Measurements from ENCODE around the gene C10orf62. TPM values are rescaled to one million over a fixed set of nuclear protein-coding genes. Genes with fewer than 3 reads are reported as not detected.
A peak's percentile ranks its signal among the peaks of the same experiment; 100 is the strongest.

The C10orf62 gene
- total and polyA plus RNA-seq, 2 of the 13 experiments (the other 11 are each of a cell fraction or from before 2014, with no cell fraction given): 0.61 to 1.6 TPM

DNA sequence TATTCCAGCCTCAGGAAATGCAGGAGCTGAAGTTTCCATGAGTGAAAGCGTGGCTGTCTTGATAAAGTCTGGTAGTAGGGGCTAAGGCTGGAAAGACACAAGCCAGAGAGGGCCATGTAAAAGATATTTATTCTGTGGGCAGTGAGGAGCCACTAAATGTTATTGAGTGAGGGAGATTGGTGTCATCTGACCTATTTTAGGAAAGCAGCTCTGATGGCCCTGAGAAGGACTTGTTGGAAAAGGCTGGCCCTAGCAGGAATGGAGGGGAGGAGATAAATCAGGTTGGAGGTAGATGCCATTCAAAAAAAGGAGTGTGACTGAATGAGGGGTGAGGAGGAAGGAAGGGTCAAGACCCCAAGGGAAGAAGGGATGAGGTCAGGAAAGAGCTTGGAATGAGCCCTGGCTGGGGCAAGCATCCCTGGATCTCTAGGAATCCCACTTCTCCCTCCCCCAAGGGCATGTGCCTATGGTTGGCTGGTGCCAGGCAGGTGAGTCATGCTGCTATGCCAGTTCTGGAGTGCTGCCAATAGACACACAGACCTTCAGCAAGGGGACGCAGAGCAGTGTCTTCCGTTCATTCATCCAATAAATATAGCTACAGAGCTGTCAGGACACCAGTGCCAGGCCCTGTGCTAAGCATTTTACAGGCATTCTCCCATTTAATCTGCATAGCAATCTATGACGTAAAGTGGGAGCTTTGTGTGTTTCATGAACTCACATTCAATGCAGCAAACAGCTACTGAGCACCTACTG, 15.0 kb upstream of the C10orf62 start:
- no TSS peak for BruUV-seq (replicated peaks)
- Histone ChIP-seq H3K4me2 (ENCODE audit: low read depth, low read length) (no peak overlapping the region), H3K9ac (ENCODE audit: insufficient read depth, low read depth, low read length) (no peak overlapping the region), H3K27me3 (ENCODE audit: control insufficient read depth in 1 of 2, insufficient read depth in 2 of 2, low read length in 2 of 2) (no peaks in the 10 kb centered on the region), H3K36me3 (replicated peaks in 1 of 2; ENCODE audit: control insufficient read depth in 1 of 2, insufficient read depth in 2 of 2, low read length in 2 of 2) (peaks cover 2% of the 10 kb centered on the region in 2 experiments; a peak in 3 of 5 replicates), H3K9me3 (ENCODE audit: low read length) (no peaks in the 10 kb centered on the region), H3K4me3 (replicated peaks in 1 of 3; ENCODE audit: insufficient read depth in 1 of 3, low read depth in 2 of 3, low read length in 3 of 3) (no peak overlapping the region), H3K27ac (ENCODE audit: extremely low read length, insufficient read depth, low read length) (no peak overlapping the region), H3K79me2 (ENCODE audit: insufficient read depth, low read length) (no peaks in the 10 kb centered on the region), H2AFZ (ENCODE audit: low read length) (no peak overlapping the region), H4K20me1 (ENCODE audit: insufficient read depth, low read length) (no peaks in the 10 kb centered on the region), H3K4me1 (ENCODE audit: insufficient read depth, low read length) (peaks cover 17% of the 10 kb centered on the region)
- DNase-seq (ENCODE audit: low spot score) (peak; percentile 74), ATAC-seq (no peak; the same call in 2 of the 3 replicates), FAIRE-seq (no peak)
- WGBS (ENCODE audit: low lambda C conversion rate): 93% methylated on average over 1 of the region's 4 CpGs
- in situ Hi-C loops (cut with HindIII; ENCODE audit: extremely low pct_ligation_motif_present, low pct_unique_long_range_greater_than_20kb): loop anchor here (5.0 kb wide), 1 partner anchor 38 kb away; no protein-coding TSS in a partner anchor
- intact Hi-C loops (cut with micrococcal nuclease; ENCODE audit: unreplicated experiment): loop anchor here (1.0 kb wide), 1 partner anchor 40 kb away; no protein-coding TSS in a partner anchor
- ChIA-PET POLR2A (interaction anchor here (1.6 to 2.3 kb wide), 2 partner anchors 10 to 22 kb away, joined by 3 to 14 read pairs; partner anchors contain the start of gene HOGA1), CTCF (ENCODE audit: low intra/inter-chr PET ratio, low total read pairs) (no interaction called here)
- TF ChIP-seq ZNF670 (CRISPR knock-in tag; IDR thresholded peaks at IDR 0.05; ENCODE audit: borderline replicate concordance) (no peak), FOSL2 (CRISPR knock-in tag; IDR thresholded peaks at IDR 0.05) (peak; percentile 87), ZKSCAN1 (IDR thresholded peaks at IDR 0.05; ENCODE audit: low read length) (peak; percentile 34; the same call in 1 of the 2 replicates), ZSCAN22 (CRISPR knock-in tag; IDR thresholded peaks at IDR 0.05) (no peak), FOXO1 (CRISPR knock-in tag; IDR thresholded peaks at IDR 0.05) (no peak), YEATS4 (CRISPR knock-in tag; IDR thresholded peaks at IDR 0.05; ENCODE audit: borderline replicate concordance) (no peak), ZNF713 (CRISPR knock-in tag; IDR thresholded peaks at IDR 0.05) (no peak), NFE2L2 (IDR thresholded peaks at IDR 0.05; ENCODE audit: low read length) (no peak), ZNF7 (CRISPR knock-in tag; IDR thresholded peaks at IDR 0.05) (no peak), ZEB1 (IDR thresholded peaks at IDR 0.05; ENCODE audit: insufficient replicate concordance, low read depth) (no peak), ASH2L (IDR thresholded peaks at IDR 0.05; ENCODE audit: insufficient read length, low read depth, low read length) (no peak), ZFP41 (CRISPR knock-in tag; IDR thresholded peaks at IDR 0.05; ENCODE audit: borderline replicate concordance) (no peak), ZNF160 (CRISPR knock-in tag; IDR thresholded peaks at IDR 0.05) (no peak), SMAD1 (CRISPR knock-in tag; IDR thresholded peaks at IDR 0.05; ENCODE audit: borderline replicate concordance, low read depth) (no peak), BORCS8-MEF2B (CRISPR knock-in tag; IDR thresholded peaks at IDR 0.05) (no peak), ZNF616 (CRISPR knock-in tag; IDR thresholded peaks at IDR 0.05; ENCODE audit: low read depth) (no peak)
- TF ChIP-seq, protein P1, sequence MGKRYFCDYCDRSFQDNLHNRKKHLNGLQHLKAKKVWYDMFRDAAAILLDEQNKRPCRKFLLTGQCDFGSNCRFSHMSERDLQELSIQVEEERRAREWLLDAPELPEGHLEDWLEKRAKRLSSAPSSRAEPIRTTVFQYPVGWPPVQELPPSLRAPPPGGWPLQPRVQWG (CRISPR knock-in tag; IDR thresholded peaks at IDR 0.05; ENCODE audit: borderline replicate concordance, low read depth): no peak
- TF ChIP-seq, protein P2, sequence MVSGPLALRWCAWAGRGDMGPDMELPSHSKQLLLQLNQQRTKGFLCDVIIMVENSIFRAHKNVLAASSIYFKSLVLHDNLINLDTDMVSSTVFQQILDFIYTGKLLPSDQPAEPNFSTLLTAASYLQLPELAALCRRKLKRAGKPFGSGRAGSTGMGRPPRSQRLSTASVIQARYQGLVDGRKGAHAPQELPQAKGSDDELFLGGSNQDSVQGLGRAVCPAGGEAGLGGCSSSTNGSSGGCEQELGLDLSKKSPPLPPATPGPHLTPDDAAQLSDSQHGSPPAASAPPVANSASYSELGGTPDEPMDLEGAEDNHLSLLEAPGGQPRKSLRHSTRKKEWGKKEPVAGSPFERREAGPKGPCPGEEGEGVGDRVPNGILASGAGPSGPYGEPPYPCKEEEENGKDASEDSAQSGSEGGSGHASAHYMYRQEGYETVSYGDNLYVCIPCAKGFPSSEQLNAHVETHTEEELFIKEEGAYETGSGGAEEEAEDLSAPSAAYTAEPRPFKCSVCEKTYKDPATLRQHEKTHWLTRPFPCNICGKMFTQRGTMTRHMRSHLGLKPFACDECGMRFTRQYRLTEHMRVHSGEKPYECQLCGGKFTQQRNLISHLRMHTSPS (CRISPR knock-in tag; IDR thresholded peaks at IDR 0.05; ENCODE audit: low read depth): peak; percentile 96
- TF ChIP-seq, protein P3, sequence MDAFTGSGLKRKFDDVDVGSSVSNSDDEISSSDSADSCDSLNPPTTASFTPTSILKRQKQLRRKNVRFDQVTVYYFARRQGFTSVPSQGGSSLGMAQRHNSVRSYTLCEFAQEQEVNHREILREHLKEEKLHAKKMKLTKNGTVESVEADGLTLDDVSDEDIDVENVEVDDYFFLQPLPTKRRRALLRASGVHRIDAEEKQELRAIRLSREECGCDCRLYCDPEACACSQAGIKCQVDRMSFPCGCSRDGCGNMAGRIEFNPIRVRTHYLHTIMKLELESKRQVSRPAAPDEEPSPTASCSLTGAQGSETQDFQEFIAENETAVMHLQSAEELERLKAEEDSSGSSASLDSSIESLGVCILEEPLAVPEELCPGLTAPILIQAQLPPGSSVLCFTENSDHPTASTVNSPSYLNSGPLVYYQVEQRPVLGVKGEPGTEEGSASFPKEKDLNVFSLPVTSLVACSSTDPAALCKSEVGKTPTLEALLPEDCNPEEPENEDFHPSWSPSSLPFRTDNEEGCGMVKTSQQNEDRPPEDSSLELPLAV (CRISPR knock-in tag; conservative IDR thresholded peaks at IDR 0.05; ENCODE audit: low read depth): no peak
- TF ChIP-seq, protein P4, sequence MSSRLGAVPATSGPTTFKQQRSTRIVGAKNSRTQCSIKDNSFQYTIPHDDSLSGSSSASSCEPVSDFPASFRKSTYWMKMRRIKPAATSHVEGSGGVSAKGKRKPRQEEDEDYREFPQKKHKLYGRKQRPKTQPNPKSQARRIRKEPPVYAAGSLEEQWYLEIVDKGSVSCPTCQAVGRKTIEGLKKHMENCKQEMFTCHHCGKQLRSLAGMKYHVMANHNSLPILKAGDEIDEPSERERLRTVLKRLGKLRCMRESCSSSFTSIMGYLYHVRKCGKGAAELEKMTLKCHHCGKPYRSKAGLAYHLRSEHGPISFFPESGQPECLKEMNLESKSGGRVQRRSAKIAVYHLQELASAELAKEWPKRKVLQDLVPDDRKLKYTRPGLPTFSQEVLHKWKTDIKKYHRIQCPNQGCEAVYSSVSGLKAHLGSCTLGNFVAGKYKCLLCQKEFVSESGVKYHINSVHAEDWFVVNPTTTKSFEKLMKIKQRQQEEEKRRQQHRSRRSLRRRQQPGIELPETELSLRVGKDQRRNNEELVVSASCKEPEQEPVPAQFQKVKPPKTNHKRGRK (CRISPR knock-in tag; IDR thresholded peaks at IDR 0.05): no peak
